Tibial artery (tissue), 4 donors: Measurements from ENCODE around the gene PLEKHJ1.
A peak's percentile ranks its signal among the peaks of the same experiment; 100 is the strongest.

Experiments used
- DNase-seq, 2 donors: peaks; one replicate each; pipeline ENCODE4 v3.0.0-alpha.2; 2019
- H3K27ac ChIP-seq, 2 donors: fragments of 200-600 bp; sonication (generic) in 1 of 2; 1 replicate in 1 of 2; 2 replicates in 1 of 2; pipeline ENCODE4 v1.5.1; 2018 to 2019; ENCODE audit warnings: mild to moderate bottlenecking in 1 of 2
- H3K27me3 ChIP-seq, 2 donors: fragments of 200-600 bp; sonication (generic) in 1 of 2; one replicate each; pipeline versions ENCODE4 v1.5.1 to v1.6.0; 2016 to 2019
- H3K36me3 ChIP-seq, 3 donors: fragments of 200-600 bp; sonication (generic) in 2 of 3; one replicate each; pipeline ENCODE4 v1.5.1; 2016 to 2019; ENCODE audit warnings: mild to moderate bottlenecking in 2 of 3
- H3K4me1 ChIP-seq, 4 donors: fragments of 200-600 bp; sonication (generic) in 2 of 4; 1 replicate in 3 of 4; 2 replicates in 1 of 4; pipeline ENCODE4 v1.5.1; 2016 to 2019
- H3K4me3 ChIP-seq, 2 donors: fragments of 200-600 bp; sonication (generic) in 1 of 2; 1 replicate in 1 of 2; 2 replicates in 1 of 2; pipeline ENCODE4 v1.5.1; 2018 to 2019; ENCODE audit warnings: mild to moderate bottlenecking in 2 of 2
- H3K9me3 ChIP-seq, 3 donors: fragments of 200-600 bp; sonication (generic) in 1 of 3; one replicate each; pipeline ENCODE4 v1.5.1; 2016 to 2019
- intact Hi-C: fragments of 100-400 bp; cut with DNase I; formaldehyde crosslinking; loops from one replicate; pipeline ENCODE4 v1.15.0; 2023; ENCODE audit warnings: low total_unique reads
- TF ChIP-seq, protein P1 (sequence below), 2 experiments: fragments of 200-600 bp in 1 of 2; fragments of 450-650 bp in 1 of 2; IDR thresholded peaks; one replicate each; pipeline ENCODE4 v1.5.1; 2017 to 2019; ENCODE audit warnings: antibody characterized with exemption in 2 of 2, mild to moderate bottlenecking in 1 of 2, moderate library complexity in 1 of 2

PLEKHJ1 gene

DNA sequence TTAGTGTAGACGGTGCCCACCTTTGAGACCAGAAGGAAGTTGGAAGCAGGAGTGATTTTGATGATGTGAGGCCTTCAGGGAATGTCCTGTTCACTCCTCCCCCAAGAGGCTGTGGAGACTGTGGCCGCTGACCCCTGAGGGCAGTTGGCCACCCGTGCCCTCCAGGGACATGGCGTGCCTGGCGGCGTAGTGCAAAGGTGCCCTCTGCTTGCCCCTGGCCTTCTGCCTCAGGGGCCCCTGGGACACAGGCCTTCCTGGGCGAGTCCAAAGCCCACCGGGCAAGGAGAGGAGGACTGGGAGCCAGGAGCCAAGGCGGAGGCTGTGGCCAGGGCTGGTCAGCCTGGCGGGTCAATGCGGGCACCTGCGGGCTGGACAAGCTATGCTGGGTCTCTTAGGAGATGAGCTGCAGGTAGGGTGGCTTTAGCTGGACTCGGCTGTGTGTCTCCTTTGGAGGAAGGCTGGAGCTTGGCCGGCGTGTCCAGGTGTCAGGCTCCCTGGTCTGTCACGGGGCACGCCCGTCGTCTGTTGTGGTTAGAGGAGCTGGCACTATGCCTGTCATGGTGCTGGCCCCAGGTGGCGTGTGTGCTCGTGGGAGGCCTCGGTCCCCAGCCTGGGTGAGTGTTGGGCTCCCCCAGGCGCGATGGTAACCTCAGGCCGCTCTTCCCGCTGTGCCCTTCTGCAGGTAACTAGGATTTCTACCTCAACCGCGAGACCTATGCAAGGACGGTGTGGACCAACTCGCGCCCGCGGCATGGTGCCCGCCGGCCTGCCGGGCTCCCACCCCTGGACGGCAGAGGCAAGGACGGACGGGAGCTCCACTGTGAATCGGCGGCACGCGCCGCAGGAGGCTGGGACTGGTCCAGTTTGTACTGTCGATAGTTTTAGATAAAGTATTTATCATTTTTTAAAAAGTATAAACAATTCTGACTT is 6.8 kb downstream of the PLEKHJ1 start:
- TF ChIP-seq, protein P1, sequence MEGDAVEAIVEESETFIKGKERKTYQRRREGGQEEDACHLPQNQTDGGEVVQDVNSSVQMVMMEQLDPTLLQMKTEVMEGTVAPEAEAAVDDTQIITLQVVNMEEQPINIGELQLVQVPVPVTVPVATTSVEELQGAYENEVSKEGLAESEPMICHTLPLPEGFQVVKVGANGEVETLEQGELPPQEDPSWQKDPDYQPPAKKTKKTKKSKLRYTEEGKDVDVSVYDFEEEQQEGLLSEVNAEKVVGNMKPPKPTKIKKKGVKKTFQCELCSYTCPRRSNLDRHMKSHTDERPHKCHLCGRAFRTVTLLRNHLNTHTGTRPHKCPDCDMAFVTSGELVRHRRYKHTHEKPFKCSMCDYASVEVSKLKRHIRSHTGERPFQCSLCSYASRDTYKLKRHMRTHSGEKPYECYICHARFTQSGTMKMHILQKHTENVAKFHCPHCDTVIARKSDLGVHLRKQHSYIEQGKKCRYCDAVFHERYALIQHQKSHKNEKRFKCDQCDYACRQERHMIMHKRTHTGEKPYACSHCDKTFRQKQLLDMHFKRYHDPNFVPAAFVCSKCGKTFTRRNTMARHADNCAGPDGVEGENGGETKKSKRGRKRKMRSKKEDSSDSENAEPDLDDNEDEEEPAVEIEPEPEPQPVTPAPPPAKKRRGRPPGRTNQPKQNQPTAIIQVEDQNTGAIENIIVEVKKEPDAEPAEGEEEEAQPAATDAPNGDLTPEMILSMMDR (IDR thresholded peaks at IDR 0.05): no peak
- Histone ChIP-seq H3K36me3 (peaks cover 24 to 100% (median 85%) of the 10 kb centered on the region in 3 donors), H3K27ac (no peak overlapping the region), H3K4me1 (peaks cover 0 to 13% (median 5%) of the 10 kb centered on the region in 4 donors), H3K9me3 (no peaks in the 10 kb centered on the region), H3K27me3 (no peaks in the 10 kb centered on the region), H3K4me3 (no peak overlapping the region)
- intact Hi-C loops: no loop called here
- DNase-seq: no peak

GRCh38 chr19:2228157-2229030 is 7.7 kb downstream of the PLEKHJ1 start:
- TF ChIP-seq, protein P1 (IDR thresholded peaks at IDR 0.05): no peak
- no peaks in the 10 kb centered on the region for H3K9me3 ChIP-seq
- no peak for DNase-seq
- H3K27ac ChIP-seq: no peak overlapping the region
- H3K4me3 ChIP-seq: no peak overlapping the region
- peaks cover 24 to 100% (median 89%) of the 10 kb centered on the region in 3 donors for H3K36me3 ChIP-seq
- intact Hi-C loops: no loop called here
- H3K27me3 ChIP-seq: no peaks in the 10 kb centered on the region
- H3K4me1 ChIP-seq: peaks cover 0 to 5% (median 0%) of the 10 kb centered on the region in 4 donors

- TF ChIP-seq, protein P1 (IDR thresholded peaks at IDR 0.05): no peak
- Histone ChIP-seq H3K27me3 (no peaks in the 10 kb centered on the region), H3K27ac (no peak overlapping the region), H3K4me1 (no peaks in the 10 kb centered on the region), H3K36me3 (peaks cover 24 to 100% (median 89%) of the 10 kb centered on the region in 3 donors), H3K4me3 (no peak overlapping the region), H3K9me3 (no peaks in the 10 kb centered on the region)
- intact Hi-C loops: no loop called here
- DNase-seq: peak in 1 of 2 donors; percentile 30
These were observed 8.5 kb downstream of the PLEKHJ1 start for GRCh38 chr19:2227415-2228156.

- intact Hi-C loops: no loop called here
- TF ChIP-seq, protein P1 (IDR thresholded peaks at IDR 0.05): no peak
- Histone ChIP-seq H3K27me3 (no peaks in the 10 kb centered on the region), H3K9me3 (no peaks in the 10 kb centered on the region), H3K4me3 (no peak overlapping the region), H3K27ac (no peak overlapping the region), H3K36me3 (peaks cover 24 to 100% (median 89%) of the 10 kb centered on the region in 3 donors), H3K4me1 (no peaks in the 10 kb centered on the region)
- no peak for DNase-seq
These were observed 9.2 kb downstream of the PLEKHJ1 start for GRCh38 chr19:2226840-2227360.
